NCI-H2227 (cell line): ENCODE data around the gene DPF3.

Experiments
- DNase-seq: peaks from one replicate; lab custom pipeline; 2025; ENCODE audit not compliant: unreplicated experiment; lab: John Stamatoyannopoulos, UW

The DPF3 gene

DNA sequence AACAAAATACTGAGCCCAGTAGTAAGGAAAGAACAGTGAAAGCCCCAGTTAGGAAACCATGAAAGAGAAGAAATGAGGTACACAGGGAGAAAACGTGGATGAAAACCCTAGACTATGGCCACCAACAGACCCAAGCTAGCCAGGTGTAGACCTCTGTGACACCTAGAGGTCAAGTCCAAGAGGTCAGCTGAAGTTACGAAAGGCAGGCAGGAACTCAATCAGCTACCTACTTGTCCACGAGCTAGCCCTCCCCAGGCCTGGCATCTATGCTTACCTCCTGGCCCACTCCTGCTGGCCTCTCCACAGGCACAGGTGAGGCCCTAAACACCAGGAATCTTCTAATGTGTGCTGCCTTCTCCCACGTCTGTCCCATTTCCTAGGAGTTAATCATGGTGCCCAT is 48.7 kb downstream of the DPF3 start:
- no peak for DNase-seq

DNA sequence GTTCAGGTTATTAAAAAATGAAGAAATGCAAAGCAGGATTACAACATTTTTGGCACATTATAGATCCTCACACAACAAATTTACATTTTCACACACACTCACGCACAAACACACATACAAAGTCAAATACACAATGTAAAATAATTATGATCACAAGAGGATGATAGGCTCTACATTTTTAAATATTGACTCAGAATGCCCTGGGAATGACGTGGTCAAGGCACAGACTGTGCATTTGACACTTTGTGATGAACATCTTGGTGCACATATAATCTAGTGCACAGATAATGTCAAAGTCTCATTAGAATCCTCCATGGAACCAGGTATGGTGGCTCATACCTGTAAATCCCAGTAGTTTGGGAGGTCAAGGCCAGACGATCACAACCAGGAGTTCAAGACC is 49.4 kb downstream of the DPF3 start:
- no peak for DNase-seq

DNA sequence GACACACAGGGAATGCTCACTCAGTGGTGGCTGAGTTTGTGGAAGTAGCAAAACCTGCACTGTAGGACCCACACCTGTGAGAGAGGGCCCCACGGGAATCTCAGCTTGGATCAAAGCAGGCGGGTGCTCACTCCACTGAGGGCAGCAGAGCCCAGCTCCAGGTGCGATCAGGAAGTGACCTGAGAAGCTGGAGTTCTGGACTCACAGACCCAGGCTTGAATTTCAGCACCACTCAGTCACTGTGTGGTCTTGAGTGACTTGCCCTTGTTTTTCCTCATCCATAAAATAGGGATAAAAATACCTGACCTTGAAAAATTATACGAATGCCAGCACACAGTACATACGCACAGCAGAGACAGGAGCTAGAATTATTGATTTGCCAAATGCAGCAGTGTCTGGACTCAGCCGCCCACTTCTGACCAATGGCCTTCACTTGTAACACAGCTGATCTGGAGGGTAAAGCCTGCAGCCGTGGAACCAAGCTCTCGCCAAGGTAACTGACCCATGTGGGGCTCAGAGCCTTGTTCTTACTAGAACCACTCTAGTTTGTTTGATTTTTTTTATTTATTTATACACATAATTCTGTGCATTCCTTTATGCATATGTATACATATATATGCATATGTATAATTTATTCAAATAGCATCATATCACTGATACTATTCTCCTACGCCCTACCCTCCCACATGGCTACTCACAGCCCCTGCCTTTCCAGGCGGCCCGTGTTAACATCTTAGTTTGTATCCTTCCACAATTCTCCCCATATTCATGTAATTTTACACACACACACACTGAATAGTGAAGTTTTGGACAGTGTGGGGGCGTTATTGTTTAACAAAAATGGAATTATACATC is 53.9 kb downstream of the DPF3 start:
- no peak for DNase-seq

DNA sequence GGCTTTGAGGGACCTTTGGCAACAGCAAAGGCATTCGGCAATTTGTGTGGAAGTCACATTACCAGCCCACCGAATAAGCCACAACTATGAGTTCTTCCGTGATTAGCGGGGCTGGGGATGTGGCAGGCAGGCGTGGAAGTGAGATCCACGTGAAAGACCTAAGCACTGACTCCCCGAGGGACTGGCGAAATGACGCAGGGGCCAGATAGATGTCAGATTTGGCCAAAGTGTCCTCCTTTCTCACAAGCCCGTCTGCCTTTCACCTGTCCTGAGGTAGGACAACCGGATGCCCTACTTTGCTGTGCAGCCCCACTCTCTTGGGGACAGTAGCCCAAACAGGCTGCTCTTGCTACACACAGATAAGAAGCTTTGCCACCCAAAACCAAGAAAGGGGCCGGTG is 54.5 kb downstream of the DPF3 start:
- no peak for DNase-seq

DNA sequence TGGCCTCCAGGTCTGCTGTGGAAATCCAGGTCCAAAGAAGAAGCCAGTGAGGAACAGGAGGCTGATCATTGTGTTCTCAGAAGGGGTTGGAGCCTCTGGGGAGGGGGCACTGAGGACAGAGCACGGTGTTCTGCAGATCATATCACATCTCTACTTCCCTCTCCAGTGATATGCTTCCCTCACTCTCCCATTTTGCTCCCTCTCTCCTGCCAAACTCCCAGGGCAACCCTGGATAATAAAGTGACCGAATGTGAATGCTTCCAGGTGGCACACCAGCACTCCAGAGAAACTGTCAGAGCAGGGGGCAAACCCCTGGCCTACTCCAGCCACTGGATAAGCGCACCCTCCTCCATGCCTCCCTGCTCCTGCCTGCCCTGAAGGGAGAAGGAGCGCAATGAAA is 57.8 kb downstream of the DPF3 start:
- DNase-seq: no peak

DNA sequence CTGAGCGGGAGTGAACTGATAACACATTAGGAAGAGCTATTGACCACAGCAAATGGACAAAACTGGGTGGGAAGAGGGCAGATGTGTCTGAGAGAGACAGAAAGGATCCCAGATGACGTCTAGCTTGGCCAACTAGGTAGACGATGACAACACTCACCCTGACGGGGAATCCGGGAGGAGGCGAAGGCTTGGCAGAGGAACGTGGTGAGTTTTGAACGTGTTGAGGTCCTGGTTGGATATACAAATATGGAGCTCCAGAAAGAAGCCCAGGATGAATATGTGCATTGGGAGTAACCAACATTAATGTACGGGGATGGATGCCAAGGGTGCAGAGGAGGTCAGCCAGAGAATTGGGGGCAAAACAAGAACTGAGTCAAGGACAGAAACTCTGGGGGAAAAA is 60.7 kb downstream of the DPF3 start:
- DNase-seq: no peak

DNA sequence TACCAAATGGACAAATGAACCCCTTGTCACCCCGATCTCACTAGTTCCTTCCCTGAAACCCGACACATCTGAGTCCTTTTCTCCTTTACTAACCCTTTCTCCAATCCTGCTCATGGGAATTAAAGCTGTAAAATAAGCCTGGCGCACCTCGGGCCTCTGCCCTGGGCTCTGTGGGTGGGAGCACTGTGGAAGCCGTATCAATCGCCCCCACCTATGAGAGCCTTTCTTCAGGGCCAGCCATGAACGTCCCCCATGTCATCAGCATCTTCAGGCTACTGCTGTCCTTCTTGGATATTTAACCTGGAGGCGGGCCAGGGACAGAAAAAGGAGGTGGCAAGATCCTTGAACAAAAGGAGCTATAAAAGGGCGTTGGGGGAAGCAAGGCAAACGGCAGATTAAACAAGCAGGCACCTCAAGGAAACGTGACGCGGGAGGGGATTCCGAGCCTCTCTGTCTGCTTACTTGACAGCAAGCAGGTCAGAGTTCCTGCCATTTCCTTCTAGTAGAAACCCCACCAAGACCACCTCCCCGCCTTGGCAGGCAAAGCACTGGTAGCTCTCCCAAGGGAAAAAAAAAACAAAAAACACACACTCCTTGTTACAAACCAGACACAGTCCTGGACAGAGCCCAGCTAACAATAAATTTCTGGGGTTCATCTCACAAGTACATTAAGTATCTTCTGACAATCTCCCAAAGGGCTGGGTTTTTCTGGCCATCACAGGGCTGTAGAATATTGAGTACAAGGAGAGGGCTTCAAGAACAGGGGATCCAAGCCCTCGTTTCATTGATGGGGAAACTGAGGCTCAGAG is 62.9 kb downstream of the DPF3 start:
- DNase-seq: no peak

DNA sequence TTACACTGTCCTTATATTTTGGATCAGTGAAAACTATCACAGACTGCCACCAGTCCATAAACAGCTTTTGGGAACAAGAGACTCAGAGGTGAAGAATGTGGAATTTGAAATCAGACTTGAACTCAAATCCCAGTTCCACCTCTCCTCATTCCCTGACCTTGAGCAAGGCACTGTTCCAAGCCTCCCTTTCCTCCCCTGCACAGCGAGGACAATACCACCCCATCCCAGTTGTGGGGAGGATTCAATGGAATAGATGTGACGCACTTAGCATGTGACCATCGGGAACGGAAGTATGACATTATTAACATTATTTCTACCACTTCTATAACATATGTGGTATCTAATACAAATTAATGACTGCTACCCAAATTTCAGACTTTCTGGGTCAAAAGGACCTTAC is 63.5 kb downstream of the DPF3 start:
- DNase-seq: no peak

DNA sequence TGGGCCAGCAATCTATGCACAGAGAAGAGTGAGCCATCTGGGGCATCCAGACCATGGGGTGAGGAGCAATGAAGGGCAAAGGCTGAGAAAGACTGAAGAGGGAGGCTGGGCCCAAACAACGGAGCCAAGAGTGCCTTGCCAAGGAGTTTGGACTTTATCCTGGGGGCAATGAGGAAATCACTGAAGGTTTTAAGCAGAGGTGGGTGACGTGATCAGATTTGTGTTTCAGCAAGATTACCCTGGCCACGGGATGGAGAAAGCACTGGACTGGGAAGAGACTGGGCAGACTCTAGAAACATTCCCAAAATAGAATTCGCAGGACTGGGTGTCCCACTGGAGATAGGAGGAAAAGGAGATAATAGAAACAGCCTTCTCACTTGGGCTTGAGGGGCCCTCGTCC is 65.3 kb downstream of the DPF3 start:
- DNase-seq: no peak

DNA sequence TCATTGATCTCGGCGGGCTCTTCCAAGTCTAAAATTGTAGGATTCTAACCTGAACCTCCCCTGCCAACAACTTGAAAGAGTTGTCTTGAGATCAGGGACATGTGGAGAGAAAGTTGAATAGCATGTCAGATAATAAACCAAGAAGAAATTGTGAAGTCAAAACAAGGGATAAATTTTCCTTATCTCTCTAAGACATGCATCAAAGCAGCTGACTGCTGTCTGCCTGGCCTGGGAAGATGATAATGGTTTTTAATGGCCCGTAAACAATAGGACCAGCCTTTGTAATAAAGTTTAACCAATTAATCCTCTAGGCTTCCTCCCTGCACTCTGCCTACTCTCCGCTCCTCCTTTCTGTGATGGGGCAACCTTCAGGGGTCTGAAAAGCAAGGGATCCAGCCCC is 67.9 kb downstream of the DPF3 start:
- DNase-seq: no peak

DNA sequence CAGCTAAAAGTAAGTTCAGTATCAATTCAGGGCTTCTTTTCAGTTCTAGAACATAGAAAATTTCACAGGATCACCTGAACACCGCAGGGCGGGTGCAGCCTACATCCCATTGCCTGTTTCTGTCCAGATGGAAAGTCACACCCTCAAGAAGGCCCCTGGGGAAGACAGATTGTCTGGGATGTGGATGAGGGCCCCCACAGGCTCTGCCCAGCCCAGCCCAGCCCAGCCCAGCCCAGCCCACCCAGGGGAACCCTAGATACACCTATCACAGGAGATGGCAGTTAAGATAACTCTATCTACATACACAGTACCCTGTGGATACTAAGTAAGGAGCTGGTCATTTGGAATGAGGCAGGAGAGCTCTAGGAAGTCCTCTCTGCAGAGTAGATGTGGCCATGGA is 68.4 kb downstream of the DPF3 start:
- DNase-seq: no peak

DNA sequence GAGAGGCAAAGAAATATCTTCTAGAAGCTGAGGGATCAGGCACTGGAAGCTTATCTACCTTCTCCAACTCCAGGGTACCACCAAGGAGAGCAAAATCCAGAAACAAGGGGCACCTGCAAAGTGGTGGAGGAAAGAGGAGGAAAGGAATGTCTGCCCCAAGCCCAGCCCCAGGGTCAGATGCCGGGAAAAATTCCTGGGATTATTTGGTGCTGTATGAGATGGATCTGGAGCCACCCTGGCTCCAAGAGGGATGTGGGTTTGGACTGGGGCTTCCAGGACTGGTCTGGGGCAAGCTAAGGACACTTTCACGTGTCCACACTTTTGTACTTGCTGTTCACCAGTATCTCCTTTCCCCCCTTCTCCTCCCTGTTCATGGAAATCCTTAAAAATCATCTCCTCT is 69.8 kb downstream of the DPF3 start:
- DNase-seq: no peak

DNA sequence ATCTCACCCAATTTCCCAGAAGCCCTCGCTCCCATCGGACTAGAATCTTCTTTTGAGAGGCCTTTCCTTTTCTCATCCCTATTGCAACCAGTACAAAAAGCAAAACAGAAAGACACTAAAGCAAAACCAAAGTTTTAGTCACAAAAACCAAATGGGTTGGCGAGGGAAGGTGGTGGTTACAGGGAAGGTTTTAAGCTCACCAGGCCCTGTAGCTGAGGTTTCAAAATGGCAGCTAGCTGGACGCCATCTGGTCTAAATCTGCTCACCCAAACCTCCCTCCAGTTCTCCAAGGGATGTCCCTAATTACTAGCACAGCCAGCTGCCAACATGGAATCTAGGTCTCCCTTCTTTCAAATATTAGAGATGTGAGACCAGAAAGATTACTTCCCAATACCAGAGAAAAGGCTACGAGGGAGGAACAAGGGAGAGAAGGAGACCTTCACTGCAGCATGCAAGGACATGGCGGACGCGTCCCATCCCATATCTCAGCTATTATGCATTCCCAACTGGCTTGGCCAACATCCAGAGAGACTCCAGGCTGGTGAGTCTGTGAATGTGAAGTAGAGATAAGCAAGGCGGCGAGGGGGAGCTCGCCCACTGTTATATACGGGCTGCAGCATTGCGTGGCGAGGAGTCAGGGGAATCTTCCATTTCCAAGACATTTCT is 70.8 kb downstream of the DPF3 start:
- DNase-seq: no peak

DNA sequence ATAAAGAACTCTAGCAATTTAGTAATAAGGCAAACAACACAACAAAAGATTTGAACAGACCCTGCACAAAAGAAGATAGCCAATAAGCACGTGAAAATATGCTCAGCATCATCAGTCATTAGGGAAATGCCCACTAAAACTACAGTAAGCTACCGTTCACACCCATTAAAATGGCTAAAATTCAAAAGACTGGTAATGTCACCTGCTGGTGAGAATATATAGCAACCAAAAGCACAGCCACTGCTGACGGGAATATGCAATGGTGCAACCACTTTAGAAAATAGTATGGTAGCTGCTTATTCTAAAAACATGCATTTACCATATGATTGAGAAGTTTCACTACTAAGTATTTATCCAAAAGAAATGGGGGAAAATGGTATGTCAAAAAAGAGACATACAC is 74.9 kb downstream of the DPF3 start:
- no peak for DNase-seq

DNA sequence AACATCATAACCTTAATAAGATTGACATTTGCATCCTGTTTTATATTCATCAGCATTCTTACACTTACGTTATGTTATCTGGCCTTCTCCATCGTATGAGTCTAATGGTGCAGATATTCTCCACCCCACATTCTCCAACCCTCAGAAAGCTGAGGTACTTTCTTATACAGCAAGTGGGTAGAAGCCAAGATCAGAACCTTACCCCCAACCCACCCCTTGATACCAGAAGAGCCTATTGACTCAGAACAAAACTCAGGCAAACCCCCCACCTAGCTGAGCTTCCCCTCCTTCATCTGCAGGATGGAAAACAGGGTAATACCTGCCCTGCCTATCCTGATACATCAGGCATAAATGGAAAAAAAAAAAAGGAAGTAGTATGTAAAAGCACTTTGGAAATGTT is 77.6 kb downstream of the DPF3 start:
- no peak for DNase-seq

DNA sequence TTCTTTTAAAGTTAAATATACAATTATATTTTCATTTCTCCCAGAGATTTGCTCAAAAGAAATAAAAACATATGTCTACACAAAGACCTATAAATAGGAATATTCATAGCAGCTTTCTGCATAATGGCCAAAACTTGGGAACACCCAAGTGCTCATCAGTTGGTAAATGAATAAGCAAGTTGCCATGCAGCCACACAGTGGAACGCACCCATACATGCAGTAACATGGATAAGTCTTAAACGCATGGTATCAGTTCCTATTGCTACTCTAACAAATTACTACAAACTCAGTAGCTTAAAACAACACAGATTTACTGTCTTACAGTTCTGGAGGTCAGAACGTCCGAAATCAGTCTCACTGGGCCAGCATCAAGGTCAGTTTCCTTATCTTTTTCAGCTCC is 78.5 kb downstream of the DPF3 start:
- no peak for DNase-seq

DNA sequence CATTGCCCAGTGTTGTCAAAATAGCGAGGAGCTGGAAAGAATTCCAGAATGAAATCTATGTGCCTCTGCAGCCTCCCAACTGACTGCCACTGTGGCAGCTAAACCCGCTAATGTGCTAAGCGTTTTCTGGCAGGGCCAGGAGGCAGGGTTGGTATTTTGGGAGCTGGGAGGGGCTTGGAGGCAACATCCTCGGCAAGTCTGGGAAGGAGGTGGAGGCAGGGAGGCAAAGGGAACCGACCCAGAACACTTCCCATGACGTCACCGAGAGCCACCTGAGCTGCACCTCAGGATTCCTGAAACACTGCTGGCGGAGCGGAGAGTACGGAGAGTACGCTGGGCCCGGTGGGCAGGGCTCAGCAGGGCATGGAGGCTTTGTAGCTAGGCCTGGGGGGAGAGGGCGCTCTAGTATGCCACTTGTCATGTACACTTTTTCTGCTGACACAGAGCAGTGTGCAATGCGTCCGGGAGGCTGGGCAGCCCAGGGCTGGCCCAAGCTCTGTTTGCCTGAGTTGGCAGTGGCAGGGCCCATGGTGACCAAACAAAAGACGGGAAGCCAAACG is 81.5 kb downstream of the DPF3 start:
- DNase-seq: no peak

DNA sequence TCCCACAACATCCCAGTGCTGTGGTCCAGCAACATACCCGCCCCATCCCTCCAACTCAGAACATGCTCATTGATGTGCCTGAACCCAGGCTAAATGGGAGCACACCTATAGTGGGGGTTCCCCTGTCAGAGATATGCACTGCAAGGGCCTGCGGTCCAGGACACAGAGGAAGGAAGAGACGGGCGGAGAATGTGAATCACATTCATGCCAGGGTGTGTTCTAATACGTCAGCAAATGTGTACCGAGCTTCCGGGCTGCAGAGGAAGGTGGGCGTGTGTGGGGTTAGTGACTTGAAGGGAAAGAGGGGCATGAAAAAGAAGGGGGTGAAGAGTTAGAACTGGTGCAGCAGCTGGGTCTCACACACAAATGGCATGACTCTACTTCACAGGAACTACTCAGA is 83.7 kb downstream of the DPF3 start:
- no peak for DNase-seq

DNA sequence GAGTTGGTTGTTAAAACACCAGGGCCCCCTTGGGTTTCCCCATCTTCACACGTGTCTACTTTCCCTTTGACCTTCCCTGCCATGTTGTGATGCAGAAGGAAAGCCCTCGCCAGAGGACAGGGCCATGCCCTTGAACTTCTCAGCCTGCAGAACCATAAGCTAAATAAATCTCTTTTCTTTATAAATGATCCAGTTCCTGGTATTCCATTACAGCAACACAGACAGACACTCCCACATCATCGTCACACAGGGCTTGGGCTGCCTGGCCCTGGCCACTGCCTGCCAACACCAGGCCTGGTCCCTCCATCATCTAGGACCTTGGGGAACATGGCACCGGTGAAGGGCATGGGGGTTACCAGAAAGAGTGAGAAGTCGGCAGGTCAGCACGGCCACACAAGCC is 84.8 kb downstream of the DPF3 start:
- no peak for DNase-seq

DNA sequence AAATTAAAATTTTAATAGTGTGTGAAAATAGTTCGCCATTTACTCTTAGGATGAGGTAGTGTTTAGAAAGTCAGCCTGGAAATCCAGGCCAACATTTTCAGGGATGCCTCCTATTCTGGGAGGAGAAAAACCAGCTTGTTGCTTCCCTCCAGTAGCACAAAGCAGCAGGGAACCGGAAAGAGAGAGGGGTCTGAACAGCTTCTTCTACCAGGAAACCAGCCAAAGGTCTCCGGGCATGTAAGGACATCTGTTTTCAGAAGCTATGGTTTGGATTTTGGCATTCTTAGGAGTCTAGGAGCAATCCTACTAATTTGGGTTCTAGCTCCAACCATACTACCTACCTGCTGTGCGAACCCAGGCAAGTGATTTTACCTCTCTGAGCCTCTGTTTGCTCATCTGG is 85.3 kb downstream of the DPF3 start:
- no peak for DNase-seq

DNA sequence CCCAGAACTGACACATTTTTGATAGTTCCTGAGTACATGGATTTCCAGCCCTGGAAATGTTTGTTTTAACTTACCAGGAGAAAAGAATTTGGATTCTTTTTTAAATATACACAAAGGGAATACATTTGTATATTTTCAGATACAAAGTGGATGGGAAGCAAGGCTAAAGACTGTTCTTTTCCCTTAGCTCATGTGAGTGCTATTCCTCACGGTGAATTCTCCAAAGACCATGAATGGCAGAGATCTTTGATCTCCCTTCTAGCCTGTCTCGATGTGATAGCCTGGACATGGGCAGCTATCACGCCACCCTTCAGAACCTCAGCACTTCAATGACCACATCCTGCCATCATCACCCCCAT is 91.3 kb downstream of the DPF3 start:
- no peak for DNase-seq
